H9 (cell line): ENCODE measurements around the gene PPP1R12A. TPM values are rescaled to one million over a fixed set of nuclear protein-coding genes. Genes with fewer than 3 reads are reported as not detected.

ENCODE experiments used
- DNase-seq: peaks from one replicate; pipeline ENCODE4 v3.0.0-alpha.2; 2017
- H2AFZ ChIP-seq: one replicate; pipeline ENCODE4 v1.6.1; 2013; ENCODE audit warnings: mild to moderate bottlenecking, low read length, control low read depth, moderate library complexity
- H2AK5ac ChIP-seq: 2 replicates; pipeline ENCODE4 v1.6.1; 2013; ENCODE audit warnings: low read length, control low read depth, mixed read lengths; ENCODE audit not compliant: insufficient read length
- H2BK120ac ChIP-seq: one replicate; pipeline ENCODE4 v1.6.1; 2013; ENCODE audit warnings: low read depth, mild to moderate bottlenecking, low read length, control low read depth, inconsistent platforms; ENCODE audit not compliant: poor library complexity, severe bottlenecking
- H2BK12ac ChIP-seq: 2 replicates; pipeline ENCODE4 v1.6.1; 2013; ENCODE audit warnings: low read length, control low read depth, mixed read lengths, low read depth; ENCODE audit not compliant: insufficient read length
- H2BK15ac ChIP-seq: 2 replicates; pipeline ENCODE4 v1.6.1; 2013; ENCODE audit warnings: low read depth, low read length, control low read depth
- H2BK20ac ChIP-seq: one replicate; pipeline ENCODE4 v1.6.1; 2013; ENCODE audit warnings: low read depth, mild to moderate bottlenecking, low read length, control low read depth, inconsistent platforms; ENCODE audit not compliant: poor library complexity, severe bottlenecking
- H2BK5ac ChIP-seq: 2 replicates; pipeline ENCODE4 v1.6.1; 2013; ENCODE audit warnings: low read length, control low read depth, mixed read lengths; ENCODE audit not compliant: insufficient read length
- H3K14ac ChIP-seq: 2 replicates; pipeline ENCODE4 v1.6.1; 2013; ENCODE audit warnings: low read length, control low read depth; ENCODE audit not compliant: insufficient read depth
- H3K18ac ChIP-seq: 2 replicates; pipeline ENCODE4 v1.6.1; 2013; ENCODE audit warnings: low read depth, mild to moderate bottlenecking, mixed read lengths, low read length, control low read depth; ENCODE audit not compliant: insufficient read length
- H3K23ac ChIP-seq: 2 replicates; pipeline ENCODE4 v1.6.1; 2013; ENCODE audit warnings: low read length, control low read depth, mixed read lengths, low read depth; ENCODE audit not compliant: insufficient read length
- H3K23me2 ChIP-seq: 2 replicates; pipeline ENCODE4 v1.6.1; 2013; ENCODE audit warnings: low read depth, mild to moderate bottlenecking, mixed read lengths, low read length, control low read depth; ENCODE audit not compliant: insufficient read length, poor library complexity, severe bottlenecking
- H3K27ac ChIP-seq: 2 replicates; pipeline ENCODE4 v1.5.1; 2013; ENCODE audit warnings: low read length, control low read depth, mixed read lengths, low read depth; ENCODE audit not compliant: insufficient read length
- H3K27me3 ChIP-seq: 2 replicates; pipeline ENCODE4 v1.6.1; 2013; ENCODE audit warnings: low read length, control low read depth, inconsistent platforms; ENCODE audit not compliant: insufficient read depth
- H3K4ac ChIP-seq: 2 replicates; pipeline ENCODE4 v1.6.1; 2013; ENCODE audit warnings: low read depth, mild to moderate bottlenecking, control low read depth, inconsistent platforms, low read length, moderate library complexity
- H3K4me1 ChIP-seq: 2 replicates; pipeline ENCODE4 v1.6.1; 2013; ENCODE audit warnings: low read length, control low read depth, inconsistent platforms; ENCODE audit not compliant: insufficient read depth
- H3K4me2 ChIP-seq: 2 replicates; pipeline ENCODE4 v1.6.1; 2013; ENCODE audit warnings: low read length, control low read depth, mixed read lengths; ENCODE audit not compliant: insufficient read length, insufficient read depth
- H3K56ac ChIP-seq: 2 replicates; pipeline ENCODE4 v1.6.1; 2013; ENCODE audit warnings: low read depth, mild to moderate bottlenecking, mixed read lengths, low read length, control low read depth; ENCODE audit not compliant: insufficient read length
- H3K79me1 ChIP-seq: 2 replicates; pipeline ENCODE4 v1.6.1; 2013; ENCODE audit warnings: low read depth, mild to moderate bottlenecking, moderate library complexity, low read length, control low read depth, inconsistent platforms; ENCODE audit not compliant: insufficient read depth, poor library complexity, severe bottlenecking
- H3K79me2 ChIP-seq: 2 replicates; pipeline ENCODE4 v1.6.1; 2013; ENCODE audit warnings: low read length, control low read depth, inconsistent platforms; ENCODE audit not compliant: insufficient read depth
- H3K9ac ChIP-seq: 2 replicates; pipeline ENCODE4 v1.6.1; 2013; ENCODE audit warnings: low read length, control low read depth, mixed read lengths; ENCODE audit not compliant: insufficient read length; ENCODE audit errors: extremely low read depth
- H3K9me3 ChIP-seq: one replicate; pipeline ENCODE4 v1.6.1; 2013; ENCODE audit warnings: low read depth, low read length, inconsistent platforms; ENCODE audit not compliant: control insufficient read depth
- H3T11ph ChIP-seq: one replicate; pipeline ENCODE4 v1.6.1; 2013; ENCODE audit warnings: mild to moderate bottlenecking, low read length, control low read depth, inconsistent platforms
- H4K20me1 ChIP-seq: one replicate; pipeline ENCODE4 v1.6.1; 2013; ENCODE audit not compliant: control insufficient read depth, insufficient read length, insufficient read depth
- H4K5ac ChIP-seq: 2 replicates; pipeline ENCODE4 v1.6.1; 2013; ENCODE audit warnings: low read depth, mild to moderate bottlenecking, mixed read lengths, low read length, control low read depth; ENCODE audit not compliant: insufficient read length
- H4K8ac ChIP-seq: replicated peaks from 2 replicates; pipeline ENCODE4 v1.6.1; 2013; ENCODE audit warnings: low read length, control low read depth, mixed read lengths, low read depth; ENCODE audit not compliant: insufficient read length
- H4K91ac ChIP-seq: 2 replicates; pipeline ENCODE4 v1.6.1; 2013; ENCODE audit warnings: low read depth, mild to moderate bottlenecking, moderate library complexity, mixed read lengths, low read length, control low read depth; ENCODE audit not compliant: insufficient read length
- H3K27ac Mint-ChIP-seq, 3 experiments: 2 replicates in 2 of 3; 3 replicates in 1 of 3; pipeline ENCODE4 v1.8.0; 2020 to 2021; ENCODE audit warnings: mixed read lengths in 3 of 3, mild to moderate bottlenecking in 1 of 3, moderate library complexity in 1 of 3
- H3K27me3 Mint-ChIP-seq: 2 replicates; pipeline ENCODE4 v1.8.0; 2021; ENCODE audit warnings: low read depth, mild to moderate bottlenecking, moderate library complexity, mixed read lengths
- H3K36me3 Mint-ChIP-seq, 3 experiments: 2 replicates in 2 of 3; 3 replicates in 1 of 3; pipeline ENCODE4 v1.8.0; 2020 to 2021; ENCODE audit warnings: low read depth in 3 of 3, mixed read lengths in 3 of 3; ENCODE audit not compliant: insufficient read depth in 1 of 3
- H3K4me1 Mint-ChIP-seq, 2 experiments: 2 replicates each; pipeline ENCODE4 v1.8.0; 2020; ENCODE audit warnings: mixed read lengths in 2 of 2
- H3K4me3 Mint-ChIP-seq, 2 experiments: 2 replicates in 1 of 2; 3 replicates in 1 of 2; pipeline ENCODE4 v1.8.0; 2020 to 2021; ENCODE audit warnings: mild to moderate bottlenecking in 2 of 2, mixed read lengths in 2 of 2, moderate library complexity in 1 of 2
- H3K9me3 Mint-ChIP-seq, 2 experiments: 2 replicates in 1 of 2; 3 replicates in 1 of 2; pipeline ENCODE4 v1.8.0; 2020; ENCODE audit warnings: mild to moderate bottlenecking in 2 of 2, mixed read lengths in 2 of 2, moderate library complexity in 1 of 2
- CTCF ChIP-seq: fragments of 200-600 bp; sonication (generic); conservative IDR thresholded peaks from 3 replicates; pipeline ENCODE4 v1.8.0; 2021; ENCODE audit warnings: antibody characterized with exemption, mild to moderate bottlenecking
- WGBS: extraction: QIAGEN DNeasy Blood & Tissue Kit; methylation state at CpG from one replicate; pipeline ENCODE4 v1.1.7; 2013; ENCODE audit warnings: missing lambda C conversion rate, low lambda C conversion rate, mixed read lengths; ENCODE audit not compliant: insufficient read length; ENCODE audit errors: extremely low coverage; 5-methylcytosine and 5-hydroxymethylcytosine counted together
- total RNA-seq: library from RNA; stranded (reverse); gene quantifications from 2 replicates; pipeline ENCODE4 v1.2.1, GENCODE V29; 2021

PPP1R12A gene
- total RNA-seq, 1 experiment from 2014 or later, result 93.5 TPM

- H3K27me3 ChIP-seq, result no peaks in the 10 kb centered on the region
- no peak overlapping the region for H3K4me2 ChIP-seq
- Mint-ChIP-seq H3K27ac (peak overlapping the region in 1 of 3 experiments; percentile 14; a peak in 2 of 7 replicates), H3K4me3 (no peak overlapping the region), H3K36me3 (peaks cover 2 to 10% (median 5%) of the 10 kb centered on the region in 3 experiments; a peak in 6 of 7 replicates), H3K27me3 (no peaks in the 10 kb centered on the region), H3K9me3 (no peaks in the 10 kb centered on the region), H3K4me1 (peaks cover 44 to 51% of the 10 kb centered on the region in 2 experiments)
- H2BK5ac ChIP-seq, result no peak overlapping the region
- H3K14ac ChIP-seq, result no peak overlapping the region
- peaks cover 2% of the 10 kb centered on the region; the same call in 1 of the 2 replicates for H3K4me1 ChIP-seq
- H4K91ac ChIP-seq, result no peak overlapping the region
- no peak overlapping the region for H4K5ac ChIP-seq
- WGBS, result no CpG with 5 or more reads among the region's 8 CpGs
- no peak overlapping the region for H3K4ac ChIP-seq
- peaks cover 2% of the 10 kb centered on the region for H4K20me1 ChIP-seq
- no peaks in the 10 kb centered on the region for H3K9me3 ChIP-seq
- no peak overlapping the region for H2BK15ac ChIP-seq
- no peak overlapping the region for H3T11ph ChIP-seq
- no peak overlapping the region for H4K8ac ChIP-seq
- no peak overlapping the region for H3K27ac ChIP-seq
- no peak overlapping the region for H2BK12ac ChIP-seq
- no peak for DNase-seq
- H3K23me2 ChIP-seq, result no peaks in the 10 kb centered on the region
- no peak for TF ChIP-seq CTCF
- no peak overlapping the region for H3K56ac ChIP-seq
- no peak overlapping the region for H2BK120ac ChIP-seq
- no peak overlapping the region for H2BK20ac ChIP-seq
- peaks cover 4% of the 10 kb centered on the region for H3K79me1 ChIP-seq
- H2AFZ ChIP-seq, result no peak overlapping the region
- no peak overlapping the region for H2AK5ac ChIP-seq
- H3K18ac ChIP-seq, result no peak overlapping the region
- peaks cover 3% of the 10 kb centered on the region; the same call in 1 of the 2 replicates for H3K79me2 ChIP-seq
- no peak overlapping the region for H3K9ac ChIP-seq
- no peak overlapping the region for H3K23ac ChIP-seq
Observed at GRCh38 chr12:79877246-79877645, 57.7 kb downstream of the PPP1R12A start.
